ENCODE results near the gene CH25H. TPM values are rescaled to one million over a fixed set of nuclear protein-coding genes. Genes with fewer than 3 reads are reported as not detected.

The CH25H gene
- total and polyA plus RNA-seq, 12 donors = 0.23 to 8.8 (median 0.52) TPM; not detected in 1

DNA sequence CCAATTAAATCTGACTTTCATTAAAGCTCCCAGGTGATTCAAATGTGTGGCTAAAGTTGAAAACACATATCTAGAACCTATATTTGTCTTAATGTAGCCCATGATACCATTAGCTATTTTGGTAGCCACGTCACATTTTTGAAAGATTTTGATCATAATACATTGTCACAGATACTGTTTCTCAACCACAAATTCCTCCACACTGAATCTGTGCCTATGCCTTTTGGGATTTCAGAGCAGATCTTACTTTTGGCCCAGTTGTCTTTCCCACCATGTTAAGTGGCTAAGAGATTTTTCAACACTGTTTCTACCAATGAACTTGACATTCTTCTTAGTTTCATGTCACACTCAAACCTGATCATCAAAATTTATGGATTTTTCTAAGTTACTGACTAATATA is 47.4 kb downstream of the CH25H start:
- Histone ChIP-seq H3K27me3 (no peaks in the 10 kb centered on the region), H3K27ac (no peak overlapping the region), H3K4me1 (peaks cover 0 to 24% (median 0%) of the 10 kb centered on the region in 9 donors), H3K36me3 (no peaks in the 10 kb centered on the region), H3K4me3 (no peak overlapping the region), H3K9me3 (no peaks in the 10 kb centered on the region)
- 90 to 95% methylated on average over 1 of the region's 1 CpG for WGBS, 2 donors
- intact Hi-C loops (cut with DNase I) = no loop called here
- ATAC-seq (no peak), DNase-seq (no peak)
- TF ChIP-seq, protein P1, sequence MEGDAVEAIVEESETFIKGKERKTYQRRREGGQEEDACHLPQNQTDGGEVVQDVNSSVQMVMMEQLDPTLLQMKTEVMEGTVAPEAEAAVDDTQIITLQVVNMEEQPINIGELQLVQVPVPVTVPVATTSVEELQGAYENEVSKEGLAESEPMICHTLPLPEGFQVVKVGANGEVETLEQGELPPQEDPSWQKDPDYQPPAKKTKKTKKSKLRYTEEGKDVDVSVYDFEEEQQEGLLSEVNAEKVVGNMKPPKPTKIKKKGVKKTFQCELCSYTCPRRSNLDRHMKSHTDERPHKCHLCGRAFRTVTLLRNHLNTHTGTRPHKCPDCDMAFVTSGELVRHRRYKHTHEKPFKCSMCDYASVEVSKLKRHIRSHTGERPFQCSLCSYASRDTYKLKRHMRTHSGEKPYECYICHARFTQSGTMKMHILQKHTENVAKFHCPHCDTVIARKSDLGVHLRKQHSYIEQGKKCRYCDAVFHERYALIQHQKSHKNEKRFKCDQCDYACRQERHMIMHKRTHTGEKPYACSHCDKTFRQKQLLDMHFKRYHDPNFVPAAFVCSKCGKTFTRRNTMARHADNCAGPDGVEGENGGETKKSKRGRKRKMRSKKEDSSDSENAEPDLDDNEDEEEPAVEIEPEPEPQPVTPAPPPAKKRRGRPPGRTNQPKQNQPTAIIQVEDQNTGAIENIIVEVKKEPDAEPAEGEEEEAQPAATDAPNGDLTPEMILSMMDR (IDR thresholded peaks at IDR 0.05) = no peak

DNA sequence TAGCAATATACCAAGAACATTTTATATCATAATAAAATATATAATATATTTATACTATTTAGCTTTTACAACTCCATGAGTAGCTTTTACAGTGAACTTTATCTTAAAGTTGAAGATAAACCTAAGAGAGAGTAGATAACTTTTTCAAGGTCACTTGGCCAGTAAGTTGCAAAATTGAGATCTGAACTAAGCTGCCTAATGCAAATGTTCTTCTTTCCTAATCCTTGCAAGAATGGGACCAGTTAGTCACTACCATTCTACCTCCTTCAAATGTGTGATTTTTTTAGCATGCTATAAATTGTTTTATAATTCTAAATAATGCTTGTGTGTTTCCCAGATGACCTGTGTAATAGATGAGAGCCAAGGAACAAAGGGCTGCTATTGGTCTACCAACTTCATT is 47.8 kb downstream of the CH25H start:
- no peak overlapping the region for H3K4me3 ChIP-seq
- H3K27ac ChIP-seq = no peak overlapping the region
- H3K9me3 ChIP-seq = no peaks in the 10 kb centered on the region
- H3K27me3 ChIP-seq = no peaks in the 10 kb centered on the region
- intact Hi-C loops (cut with DNase I) = no loop called here
- ATAC-seq = no peak
- H3K4me1 ChIP-seq = peaks cover 0 to 19% (median 0%) of the 10 kb centered on the region in 9 donors
- TF ChIP-seq, protein P1 (IDR thresholded peaks at IDR 0.05) = no peak
- H3K36me3 ChIP-seq = no peaks in the 10 kb centered on the region
- no peak for DNase-seq

DNA sequence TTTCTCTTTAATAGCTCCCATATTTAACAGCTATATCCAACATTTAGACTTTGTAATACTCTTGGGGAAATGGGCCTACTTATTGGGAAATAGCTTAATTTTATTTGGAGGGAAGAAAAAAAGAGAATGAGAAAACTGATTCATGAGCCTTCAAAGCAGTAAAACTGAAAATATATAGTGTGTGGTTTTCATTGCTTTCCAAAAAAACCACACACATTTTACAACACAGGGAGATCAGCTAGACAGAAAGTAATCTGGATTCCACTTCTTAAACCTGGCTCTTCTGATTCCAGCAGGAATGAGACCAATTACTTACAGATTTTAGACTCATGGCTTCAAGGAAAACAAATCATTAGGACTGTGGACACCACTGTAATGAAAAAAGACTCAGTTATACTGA is 48.7 kb downstream of the CH25H start:
- ATAC-seq = no peak
- Histone ChIP-seq H3K4me3 (no peak overlapping the region), H3K9me3 (no peaks in the 10 kb centered on the region), H3K36me3 (no peaks in the 10 kb centered on the region), H3K27me3 (no peaks in the 10 kb centered on the region), H3K4me1 (peaks cover 0 to 11% (median 0%) of the 10 kb centered on the region in 9 donors), H3K27ac (no peak overlapping the region)
- intact Hi-C loops (cut with DNase I) = no loop called here
- DNase-seq = no peak
- TF ChIP-seq, protein P1 (IDR thresholded peaks at IDR 0.05) = no peak

DNA sequence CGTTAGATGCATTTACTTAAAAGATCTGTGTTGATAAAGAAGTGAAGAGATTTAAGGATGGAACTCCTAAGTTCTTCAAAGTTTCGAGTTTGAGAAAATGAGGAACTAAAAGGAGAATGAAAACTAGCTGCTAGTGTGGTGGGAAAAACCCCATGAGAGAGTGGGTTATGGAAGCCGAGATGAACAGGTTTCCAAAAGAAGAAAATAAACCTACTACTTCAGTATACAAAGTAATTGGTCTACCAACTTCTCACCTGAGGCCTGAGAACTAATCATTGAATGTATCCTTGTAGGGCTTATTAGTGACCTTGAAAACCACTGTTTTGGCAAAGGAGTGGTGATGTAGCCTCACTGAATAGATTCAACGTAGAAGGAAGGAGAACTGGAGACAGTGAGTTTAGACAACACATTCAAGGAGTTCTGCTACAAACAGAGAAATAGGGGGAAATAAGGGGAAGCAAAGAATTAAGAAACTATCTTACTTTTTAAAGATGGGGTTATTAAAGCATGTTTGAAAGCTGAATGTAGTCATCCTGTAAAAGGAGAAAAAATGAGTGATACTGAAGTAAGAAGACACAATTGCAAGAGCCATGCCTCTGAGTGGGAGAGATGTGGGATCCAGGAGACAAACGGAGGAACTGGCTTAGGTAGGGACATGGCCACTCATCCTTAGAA is 50.8 kb downstream of the CH25H start:
- WGBS, 2 donors = 85% methylated on average over 5 of the region's 5 CpGs
- Histone ChIP-seq H3K4me1 (peaks cover 0 to 13% (median 0%) of the 10 kb centered on the region in 9 donors), H3K4me3 (no peak overlapping the region), H3K27ac (peak overlapping the region in 1 of 10 donors; percentile 29), H3K9me3 (no peaks in the 10 kb centered on the region), H3K27me3 (no peaks in the 10 kb centered on the region), H3K36me3 (no peaks in the 10 kb centered on the region)
- DNase-seq (no peak), ATAC-seq (no peak)
- TF ChIP-seq, protein P1 (IDR thresholded peaks at IDR 0.05) = no peak
- intact Hi-C loops (cut with DNase I) = no loop called here

Other genes with a start within 250 kb of the CH25H start
- gene FAS, start 216.5 kb downstream of the CH25H start, total RNA-seq = 10 to 100 TPM in 1 of 10 donors, 1 to 10 TPM in 9; 2.5 to 10.1 (median 3.7) TPM
- gene FAS, start 216.5 kb downstream of the CH25H start, polyA plus RNA-seq = 1 to 10 TPM; 3.5 to 4.6 TPM
- gene LIPA, start 44.5 kb upstream of the CH25H start, total RNA-seq = 10 to 100 TPM; 12.4 to 58.5 (median 15.3) TPM
- gene LIPA, start 44.5 kb upstream of the CH25H start, polyA plus RNA-seq = 10 to 100 TPM in 1 of 2 donors, 1 to 10 TPM in 1; 7.8 to 17.6 TPM
- 10 to 100 TPM in 3 of 10 donors, 1 to 10 TPM in 7; 2.1 to 24.4 (median 6.5) TPM for gene IFIT2, start 94.7 kb upstream of the CH25H start, total RNA-seq
- 1 to 10 TPM; 1.8 to 4.6 TPM for gene IFIT2, start 94.7 kb upstream of the CH25H start, polyA plus RNA-seq
- 100 to 1,000 TPM in 1 of 10 donors, 10 to 100 TPM in 7, 1 to 10 TPM in 2; 8.0 to 102 (median 13.2) TPM for gene IFIT3, start 120.7 kb upstream of the CH25H start, total RNA-seq
- 1 to 10 TPM; 4.7 to 7.9 TPM for gene IFIT3, start 120.7 kb upstream of the CH25H start, polyA plus RNA-seq
- gene IFIT1B, start 170.7 kb upstream of the CH25H start, total RNA-seq = under 1 TPM in 1 of 10 donors, not detected in 9; 0.21 TPM
- not detected for gene IFIT1B, start 170.7 kb upstream of the CH25H start, polyA plus RNA-seq
- gene IFIT1, start 185.3 kb upstream of the CH25H start, total RNA-seq = 10 to 100 TPM; 18.8 to 50.1 (median 30.1) TPM
- gene IFIT1, start 185.3 kb upstream of the CH25H start, polyA plus RNA-seq = 10 to 100 TPM in 1 of 2 donors, 1 to 10 TPM in 1; 5.1 to 20.8 TPM
- 10 to 100 TPM in 8 of 10 donors, 1 to 10 TPM in 2; 8.3 to 16.9 (median 11.2) TPM for gene IFIT5, start 207.3 kb upstream of the CH25H start, total RNA-seq
- gene IFIT5, start 207.3 kb upstream of the CH25H start, polyA plus RNA-seq = 1 to 10 TPM; 5.4 to 7.0 TPM

Measured in heart right ventricle (tissue), 16 donors.